Heart left ventricle (tissue), 16 donors: ENCODE results near the gene XRCC6. TPM values are rescaled to one million over a fixed set of nuclear protein-coding genes. Genes with fewer than 3 reads are reported as not detected.

Experiments
- ATAC-seq, 4 donors: fragments of 200-7000 bp; cut with Tn5 transposase; one replicate each; pipeline ENCODE4 v1.9.1; 2020 to 2022; ENCODE audit warnings: moderate library complexity in 4 of 4, mild to moderate bottlenecking in 3 of 4, moderate number of reproducible peaks in 1 of 4
- DNase-seq, 5 donors: peaks; one replicate each; pipeline ENCODE4 v3.0.0-alpha.2; 2020
- H3K27ac ChIP-seq, 12 donors: fragments of 200-600 bp; sonication (generic) in 4 of 12; one replicate each; pipeline versions ENCODE4 v1.5.0 to v1.8.0; 2016 to 2022; ENCODE audit warnings: mild to moderate bottlenecking in 2 of 12
- H3K27me3 ChIP-seq, 9 donors: fragments of 200-600 bp; sonication (generic) in 2 of 9; one replicate each; pipeline versions ENCODE4 v1.5.1 to v1.8.0; 2016 to 2022; ENCODE audit warnings: mild to moderate bottlenecking in 3 of 9
- H3K36me3 ChIP-seq, 9 donors: fragments of 200-600 bp; sonication (generic) in 2 of 9; one replicate each; pipeline versions ENCODE4 v1.5.0 to v1.8.0; 2018 to 2022; ENCODE audit warnings: mild to moderate bottlenecking in 2 of 9
- H3K4me1 ChIP-seq, 12 donors: fragments of 200-600 bp; sonication (generic) in 4 of 12; one replicate each; pipeline versions ENCODE4 v1.5.0 to v1.8.0; 2016 to 2022; ENCODE audit warnings: mild to moderate bottlenecking in 3 of 12
- H3K4me3 ChIP-seq, 12 donors: fragments of 200-600 bp; sonication (generic) in 4 of 12; one replicate each; pipeline versions ENCODE4 v1.5.0 to v1.8.0; 2017 to 2022; ENCODE audit warnings: mild to moderate bottlenecking in 9 of 12, moderate library complexity in 4 of 12
- H3K9me3 ChIP-seq, 12 donors: fragments of 200-600 bp; sonication (generic) in 4 of 12; one replicate each; pipeline versions ENCODE4 v1.5.0 to v1.8.0; 2016 to 2022; ENCODE audit warnings: mild to moderate bottlenecking in 1 of 12
- CTCF ChIP-seq, 12 donors: fragments of 200-600 bp; sonication (generic) in 4 of 12; IDR thresholded peaks; one replicate each; pipeline versions ENCODE4 v1.5.0 to v1.8.0; 2018 to 2022; ENCODE audit warnings: antibody characterized with exemption in 12 of 12, mild to moderate bottlenecking in 5 of 12
- POLR2A ChIP-seq, 2 donors: fragments of 450-650 bp; IDR thresholded peaks; one replicate each; pipeline ENCODE4 v1.6.1; 2017; ENCODE audit warnings: antibody characterized with exemption in 2 of 2, mild to moderate bottlenecking in 2 of 2, moderate library complexity in 2 of 2
- WGBS, 4 donors: extraction: QIAGEN DNeasy Blood & Tissue Kit in 2 of 4; methylation state at CpG; one replicate each; pipeline versions ENCODE4 v1.1.5 to v1.1.7; 2013 to 2018; 5-methylcytosine and 5-hydroxymethylcytosine counted together
- intact Hi-C, 10 donors: fragments of 100-400 bp; cut with DNase I; formaldehyde crosslinking; loops; one replicate each; pipeline versions ENCODE4 v1.11.1 to v1.14.2; 2022
- polyA plus RNA-seq, 2 donors: library from polyadenylated mRNA; stranded (reverse); fragments of 200-250 nt; gene quantifications; one replicate each; pipeline ENCODE4 v1.2.3, GENCODE V29; 2013
- total RNA-seq, 9 donors: library from RNA; depleted of rRNA in 2 of 9; stranded (reverse); fragments of >200 nt in 2 of 9; fragmentation: NEBNext Ultra II Directional in 3 of 9; extraction: Animal tissue kit (Norgen Biotek cat#: 25700) in 3 of 9; gene quantifications; one replicate each; pipeline versions ENCODE4 v1.1.0 to v1.2.4, GENCODE V29; 2016 to 2023
- donor health status: ischemic (EF 13 %, LVEDD 7.1; RV severe dilation, severe dysfunction).
- donor health status: healthy with polysubstance abuse.
- donor health status: DM: no; HTN: yes; CAD: no.
- donor health status: DM: no; HTN: no; CAD: no.
- donor health status: ischemic (EF 25% LVEDD 6.9; RV normal size, moderate dysfunction).
- donor health status: ischemic (EF 25% LVEDD 5.7; RV mildly dilated, moderate dysfunction).
- donor health status: healthy.
- donor health status: DM: yes; HTN: yes; CAD: no.
- donor health status: ischemic (EF 35%, LVEDD 5.7; RV mildly dilated, moderate dysfunction).
- donor health status: nonischemic (EF 11% LVEDD 7.7; RV severe dilation, severe dysfunction).
- donor health status: DM: yes; HTN: yes; CAD: no.
- donor health status: PGD.
- donor health status: ischemic (EF 29% LVEDD 5.4; RV normal size, mild dysfunction).
- donor health status: nonischemic (EF 23%, LVEDD 6.1; RV moderate dilation, normal function).

Gene XRCC6
- total and polyA plus RNA-seq, 11 donors = 123 to 231 (median 176) TPM

- H3K4me1 ChIP-seq = peaks cover 0 to 9% (median 0%) of the 10 kb centered on the region in 12 donors
- no peaks in the 10 kb centered on the region for H3K27me3 ChIP-seq
- H3K27ac ChIP-seq = no peak overlapping the region
- 94 to 96% (median 94%) methylated on average over 11 of the region's 11 CpGs for WGBS, 4 donors
- H3K9me3 ChIP-seq = no peaks in the 10 kb centered on the region
- no peak overlapping the region for H3K4me3 ChIP-seq
- ATAC-seq = no peak
- intact Hi-C loops = no loop called here
- H3K36me3 ChIP-seq = peaks cover 9 to 99% (median 98%) of the 10 kb centered on the region in 9 donors
- DNase-seq = no peak
- no peak for TF ChIP-seq CTCF (IDR thresholded peaks at IDR 0.05)
- no peak for TF ChIP-seq POLR2A (IDR thresholded peaks at IDR 0.05)
These were observed 29.7 kb downstream of the XRCC6 start for GRCh38 chr22:41650821-41651220.

GRCh38 chr22:41654322-41654721, 33.2 kb downstream of the XRCC6 start:
- 90 to 95% (median 92%) methylated on average over 3 of the region's 3 CpGs for WGBS, 4 donors
- H3K9me3 ChIP-seq = no peaks in the 10 kb centered on the region

GRCh38 chr22:41656556-41656955, 35.5 kb downstream of the XRCC6 start:
- no peak overlapping the region for H3K27ac ChIP-seq
- TF ChIP-seq POLR2A (IDR thresholded peaks at IDR 0.05) = no peak
- no peak for TF ChIP-seq CTCF (IDR thresholded peaks at IDR 0.05)
- no peak for DNase-seq
- H3K27me3 ChIP-seq = no peaks in the 10 kb centered on the region
- peaks cover 0 to 18% (median 0%) of the 10 kb centered on the region in 12 donors for H3K4me1 ChIP-seq
- ATAC-seq = no peak
- WGBS, 4 donors = 52 to 66% (median 57%) methylated on average over 5 of the region's 5 CpGs
- peaks cover 7 to 100% (median 100%) of the 10 kb centered on the region in 9 donors for H3K36me3 ChIP-seq
- no peaks in the 10 kb centered on the region for H3K9me3 ChIP-seq
- intact Hi-C loops = no loop called here
- no peak overlapping the region for H3K4me3 ChIP-seq

More at GRCh38 chr22:41654322-41654721, 33.2 kb downstream of the XRCC6 start:
- intact Hi-C loops = no loop called here
- Histone ChIP-seq H3K36me3 (peaks cover 7 to 100% (median 100%) of the 10 kb centered on the region in 9 donors), H3K4me3 (no peak overlapping the region), H3K27me3 (no peaks in the 10 kb centered on the region), H3K4me1 (no peaks in the 10 kb centered on the region), H3K27ac (no peak overlapping the region)
- no peak for TF ChIP-seq POLR2A (IDR thresholded peaks at IDR 0.05)
- TF ChIP-seq CTCF (IDR thresholded peaks at IDR 0.05) = no peak
- ATAC-seq (no peak), DNase-seq (no peak)

DNA sequence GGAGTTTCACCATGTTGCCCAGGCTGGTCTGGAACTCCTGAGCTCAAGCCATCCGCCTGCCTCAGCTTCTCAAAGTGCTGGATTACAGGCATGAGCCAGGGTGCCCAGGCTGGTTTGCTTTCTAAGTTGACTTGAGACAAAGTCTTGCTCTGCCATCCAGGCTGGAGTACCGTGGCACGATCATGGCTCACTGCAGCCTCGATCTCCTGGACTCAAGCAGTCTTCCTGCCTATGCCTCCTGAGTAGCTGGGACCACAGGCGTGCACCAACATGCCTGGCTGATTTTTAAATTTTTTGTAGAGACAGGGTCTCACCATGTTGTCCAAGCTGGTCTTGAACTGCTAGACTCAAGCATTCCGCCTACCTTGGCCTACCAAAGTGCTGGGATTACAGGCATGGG, 36.6 kb downstream of the XRCC6 start:
- Histone ChIP-seq H3K9me3 (no peaks in the 10 kb centered on the region), H3K4me1 (peaks cover 0 to 18% (median 0%) of the 10 kb centered on the region in 12 donors), H3K36me3 (peaks cover 7 to 100% (median 100%) of the 10 kb centered on the region in 9 donors), H3K4me3 (no peak overlapping the region), H3K27me3 (no peaks in the 10 kb centered on the region), H3K27ac (no peak overlapping the region)
- ATAC-seq (no peak), DNase-seq (no peak)
- 98 to 100% (median 98%) methylated on average over 6 of the region's 6 CpGs for WGBS, 4 donors
- intact Hi-C loops = no loop called here
- TF ChIP-seq POLR2A (IDR thresholded peaks at IDR 0.05) = no peak
- no peak for TF ChIP-seq CTCF (IDR thresholded peaks at IDR 0.05)
